HepG2 (cell line): ENCODE data around the gene ADPRS. TPM values are rescaled to one million over a fixed set of nuclear protein-coding genes. Genes with fewer than 3 reads are reported as not detected.

ENCODE experiments used
- AGO1 ChIP-seq: fragments of 200-400 bp; formaldehyde crosslinking; IDR thresholded peaks from 2 replicates; pipeline ENCODE4 v1.6.1; 2017; ENCODE audit warnings: mild to moderate bottlenecking, low read depth, low read length, moderate library complexity; ENCODE audit not compliant: poor library complexity, severe bottlenecking
- ETV5 ChIP-seq: IDR thresholded peaks from 2 replicates; pipeline ENCODE4 v1.6.1; 2018; ENCODE audit warnings: missing biosample characterization, missing genetic modification reagents, inconsistent platforms, borderline replicate concordance
- FOSL2 ChIP-seq: sonication (generic); formaldehyde crosslinking; IDR thresholded peaks from 2 replicates; pipeline ENCODE4 v1.4.0; 2020; ENCODE audit warnings: missing genetic modification reagents
- NFKBIZ ChIP-seq: IDR thresholded peaks from 2 replicates; pipeline ENCODE4 v1.6.1; 2018; ENCODE audit warnings: missing genetic modification reagents, missing compliant biosample characterization
- REL ChIP-seq: sonication (generic); formaldehyde crosslinking; conservative IDR thresholded peaks from 2 replicates; pipeline ENCODE4 v1.8.0; 2022; ENCODE audit warnings: mild to moderate bottlenecking, missing genetic modification reagents, moderate library complexity
- SNAI1 ChIP-seq: sonication (generic); formaldehyde crosslinking; IDR thresholded peaks from 2 replicates; pipeline ENCODE4 v1.5.0; 2020; ENCODE audit warnings: mild to moderate bottlenecking, missing genetic modification reagents, borderline replicate concordance
- TEAD3 ChIP-seq: optimal IDR thresholded peaks from 2 replicates; pipeline ENCODE3; 2016; ENCODE audit warnings: borderline replicate concordance
- ZNF317 ChIP-seq: sonication (generic); formaldehyde crosslinking; IDR thresholded peaks from 2 replicates; pipeline ENCODE4 v1.5.0; 2020; ENCODE audit warnings: mild to moderate bottlenecking, missing genetic modification reagents
- ZNF547 ChIP-seq: sonication (generic); formaldehyde crosslinking; IDR thresholded peaks from 2 replicates; pipeline ENCODE4 v1.5.1; 2020; ENCODE audit warnings: mild to moderate bottlenecking, missing genetic modification reagents
- ZNF768 ChIP-seq: sonication (generic); formaldehyde crosslinking; IDR thresholded peaks from 2 replicates; pipeline ENCODE4 v1.4.0; 2020; ENCODE audit warnings: missing genetic modification reagents
- polyA plus RNA-seq, 8 experiments: library from polyadenylated mRNA; depleted of rRNA in 3 of 8; stranded (reverse) in 7 of 8; unstranded in 1 of 8; fragments of >200 nt; fragmentation: Illumina TruSeq in 4 of 8; extraction: Trizol in 4 of 8; gene quantifications; 2 replicates each; pipeline versions ENCODE4 v1.2.1 to v1.2.3, GENCODE V29; 2011 to 2016; ENCODE audit warnings: low read depth in 4 of 8, missing spikeins in 1 of 8, mixed read lengths in 1 of 8; ENCODE audit not compliant: insufficient read depth in 1 of 8
- total RNA-seq, 5 experiments: library from RNA; depleted of rRNA; stranded (reverse); fragments of >200 nt; fragmentation: Illumina TruSeq; extraction: Trizol; gene quantifications; 2 replicates each; pipeline ENCODE4 v1.2.3, GENCODE V29; 2016; ENCODE audit warnings: low read depth in 1 of 5
- TF ChIP-seq, protein P1 (sequence below): sonication (generic); formaldehyde crosslinking; IDR thresholded peaks from 2 replicates; pipeline ENCODE4 v1.4.0; 2020; ENCODE audit warnings: missing genetic modification reagents
- TF ChIP-seq, protein P2 (sequence below): sonication (generic); formaldehyde crosslinking; IDR thresholded peaks from 2 replicates; pipeline ENCODE4 v1.5.1; 2020; ENCODE audit warnings: mild to moderate bottlenecking, missing genetic modification reagents, moderate library complexity
- TF ChIP-seq, protein P3 (sequence below): sonication (generic); formaldehyde crosslinking; IDR thresholded peaks from 2 replicates; pipeline ENCODE4 v1.4.0; 2020; ENCODE audit warnings: mild to moderate bottlenecking, missing genetic modification reagents
- TF ChIP-seq, protein P4 (sequence below): sonication (generic); formaldehyde crosslinking; IDR thresholded peaks from 2 replicates; pipeline ENCODE4 v1.4.0; 2020; ENCODE audit warnings: mild to moderate bottlenecking, missing genetic modification reagents, borderline replicate concordance

Gene ADPRS
- total and polyA plus RNA-seq, 2 of the 13 experiments (the other 11 are each of a cell fraction or from before 2014, with no cell fraction given) = 30.6 to 36.4 TPM

DNA sequence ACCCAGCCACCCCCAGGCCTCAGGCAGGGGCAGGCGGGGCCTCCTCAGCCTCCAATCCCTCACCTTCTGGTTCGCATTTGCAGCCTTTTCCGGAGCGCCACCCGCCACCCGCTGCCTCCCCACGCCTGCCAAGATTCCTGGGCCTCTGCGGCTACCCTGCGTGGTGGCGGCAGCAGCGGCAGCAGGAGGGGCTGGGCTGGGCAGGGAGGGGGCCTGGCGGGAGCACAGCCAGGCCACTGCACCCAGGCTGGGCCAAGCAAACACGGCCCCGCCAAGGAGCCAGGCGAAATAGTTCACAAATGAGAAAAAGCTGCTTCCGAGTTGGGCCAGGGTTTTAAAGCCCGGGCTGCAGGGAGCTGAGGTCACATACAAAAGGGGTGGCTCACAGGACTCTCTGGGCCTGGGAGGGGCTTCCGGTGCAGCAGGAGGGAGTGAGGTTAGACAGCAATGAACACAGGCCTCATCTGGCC, 26.5 kb downstream of the ADPRS start (continued):
- TF ChIP-seq REL (CRISPR knock-in tag) (no peak), SNAI1 (no peak), TEAD3 (CRISPR knock-in tag) (peak; percentile 5), ZNF768 (CRISPR knock-in tag) (peak; percentile 43; the same call in 1 of the 2 replicates), ETV5 (CRISPR knock-in tag) (peak; percentile 71; the same call in 1 of the 2 replicates), FOSL2 (CRISPR knock-in tag) (no peak), ZNF317 (CRISPR knock-in tag) (0 out of 2 replicates have a peak, but pooled peaks have one; percentile 30), AGO1 (peak; percentile 46), ZNF547 (CRISPR knock-in tag) (0 out of 2 replicates have a peak, but pooled peaks have one; percentile 41), NFKBIZ (CRISPR knock-in tag) (no peak)
- TF ChIP-seq, protein P1, sequence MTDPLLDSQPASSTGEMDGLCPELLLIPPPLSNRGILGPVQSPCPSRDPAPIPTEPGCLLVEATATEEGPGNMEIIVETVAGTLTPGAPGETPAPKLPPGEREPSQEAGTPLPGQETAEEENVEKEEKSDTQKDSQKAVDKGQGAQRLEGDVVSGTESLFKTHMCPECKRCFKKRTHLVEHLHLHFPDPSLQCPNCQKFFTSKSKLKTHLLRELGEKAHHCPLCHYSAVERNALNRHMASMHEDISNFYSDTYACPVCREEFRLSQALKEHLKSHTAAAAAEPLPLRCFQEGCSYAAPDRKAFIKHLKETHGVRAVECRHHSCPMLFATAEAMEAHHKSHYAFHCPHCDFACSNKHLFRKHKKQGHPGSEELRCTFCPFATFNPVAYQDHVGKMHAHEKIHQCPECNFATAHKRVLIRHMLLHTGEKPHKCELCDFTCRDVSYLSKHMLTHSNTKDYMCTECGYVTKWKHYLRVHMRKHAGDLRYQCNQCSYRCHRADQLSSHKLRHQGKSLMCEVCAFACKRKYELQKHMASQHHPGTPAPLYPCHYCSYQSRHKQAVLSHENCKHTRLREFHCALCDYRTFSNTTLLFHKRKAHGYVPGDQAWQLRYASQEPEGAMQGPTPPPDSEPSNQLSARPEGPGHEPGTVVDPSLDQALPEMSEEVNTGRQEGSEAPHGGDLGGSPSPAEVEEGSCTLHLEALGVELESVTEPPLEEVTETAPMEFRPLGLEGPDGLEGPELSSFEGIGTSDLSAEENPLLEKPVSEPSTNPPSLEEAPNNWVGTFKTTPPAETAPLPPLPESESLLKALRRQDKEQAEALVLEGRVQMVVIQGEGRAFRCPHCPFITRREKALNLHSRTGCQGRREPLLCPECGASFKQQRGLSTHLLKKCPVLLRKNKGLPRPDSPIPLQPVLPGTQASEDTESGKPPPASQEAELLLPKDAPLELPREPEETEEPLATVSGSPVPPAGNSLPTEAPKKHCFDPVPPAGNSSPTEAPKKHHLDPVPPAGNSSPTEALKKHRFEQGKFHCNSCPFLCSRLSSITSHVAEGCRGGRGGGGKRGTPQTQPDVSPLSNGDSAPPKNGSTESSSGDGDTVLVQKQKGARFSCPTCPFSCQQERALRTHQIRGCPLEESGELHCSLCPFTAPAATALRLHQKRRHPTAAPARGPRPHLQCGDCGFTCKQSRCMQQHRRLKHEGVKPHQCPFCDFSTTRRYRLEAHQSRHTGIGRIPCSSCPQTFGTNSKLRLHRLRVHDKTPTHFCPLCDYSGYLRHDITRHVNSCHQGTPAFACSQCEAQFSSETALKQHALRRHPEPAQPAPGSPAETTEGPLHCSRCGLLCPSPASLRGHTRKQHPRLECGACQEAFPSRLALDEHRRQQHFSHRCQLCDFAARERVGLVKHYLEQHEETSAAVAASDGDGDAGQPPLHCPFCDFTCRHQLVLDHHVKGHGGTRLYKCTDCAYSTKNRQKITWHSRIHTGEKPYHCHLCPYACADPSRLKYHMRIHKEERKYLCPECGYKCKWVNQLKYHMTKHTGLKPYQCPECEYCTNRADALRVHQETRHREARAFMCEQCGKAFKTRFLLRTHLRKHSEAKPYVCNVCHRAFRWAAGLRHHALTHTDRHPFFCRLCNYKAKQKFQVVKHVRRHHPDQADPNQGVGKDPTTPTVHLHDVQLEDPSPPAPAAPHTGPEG (CRISPR knock-in tag) = no peak
- TF ChIP-seq, protein P2, sequence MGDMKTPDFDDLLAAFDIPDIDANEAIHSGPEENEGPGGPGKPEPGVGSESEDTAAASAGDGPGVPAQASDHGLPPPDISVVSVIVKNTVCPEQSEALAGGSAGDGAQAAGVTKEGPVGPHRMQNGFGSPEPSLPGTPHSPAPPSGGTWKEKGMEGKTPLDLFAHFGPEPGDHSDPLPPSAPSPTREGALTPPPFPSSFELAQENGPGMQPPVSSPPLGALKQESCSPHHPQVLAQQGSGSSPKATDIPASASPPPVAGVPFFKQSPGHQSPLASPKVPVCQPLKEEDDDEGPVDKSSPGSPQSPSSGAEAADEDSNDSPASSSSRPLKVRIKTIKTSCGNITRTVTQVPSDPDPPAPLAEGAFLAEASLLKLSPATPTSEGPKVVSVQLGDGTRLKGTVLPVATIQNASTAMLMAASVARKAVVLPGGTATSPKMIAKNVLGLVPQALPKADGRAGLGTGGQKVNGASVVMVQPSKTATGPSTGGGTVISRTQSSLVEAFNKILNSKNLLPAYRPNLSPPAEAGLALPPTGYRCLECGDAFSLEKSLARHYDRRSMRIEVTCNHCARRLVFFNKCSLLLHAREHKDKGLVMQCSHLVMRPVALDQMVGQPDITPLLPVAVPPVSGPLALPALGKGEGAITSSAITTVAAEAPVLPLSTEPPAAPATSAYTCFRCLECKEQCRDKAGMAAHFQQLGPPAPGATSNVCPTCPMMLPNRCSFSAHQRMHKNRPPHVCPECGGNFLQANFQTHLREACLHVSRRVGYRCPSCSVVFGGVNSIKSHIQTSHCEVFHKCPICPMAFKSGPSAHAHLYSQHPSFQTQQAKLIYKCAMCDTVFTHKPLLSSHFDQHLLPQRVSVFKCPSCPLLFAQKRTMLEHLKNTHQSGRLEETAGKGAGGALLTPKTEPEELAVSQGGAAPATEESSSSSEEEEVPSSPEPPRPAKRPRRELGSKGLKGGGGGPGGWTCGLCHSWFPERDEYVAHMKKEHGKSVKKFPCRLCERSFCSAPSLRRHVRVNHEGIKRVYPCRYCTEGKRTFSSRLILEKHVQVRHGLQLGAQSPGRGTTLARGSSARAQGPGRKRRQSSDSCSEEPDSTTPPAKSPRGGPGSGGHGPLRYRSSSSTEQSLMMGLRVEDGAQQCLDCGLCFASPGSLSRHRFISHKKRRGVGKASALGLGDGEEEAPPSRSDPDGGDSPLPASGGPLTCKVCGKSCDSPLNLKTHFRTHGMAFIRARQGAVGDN = peak; percentile 79
- TF ChIP-seq, protein P3, sequence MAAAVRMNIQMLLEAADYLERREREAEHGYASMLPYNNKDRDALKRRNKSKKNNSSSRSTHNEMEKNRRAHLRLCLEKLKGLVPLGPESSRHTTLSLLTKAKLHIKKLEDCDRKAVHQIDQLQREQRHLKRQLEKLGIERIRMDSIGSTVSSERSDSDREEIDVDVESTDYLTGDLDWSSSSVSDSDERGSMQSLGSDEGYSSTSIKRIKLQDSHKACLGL = 0 out of 2 replicates have a peak, but pooled peaks have one; percentile 19
- TF ChIP-seq, protein P4, sequence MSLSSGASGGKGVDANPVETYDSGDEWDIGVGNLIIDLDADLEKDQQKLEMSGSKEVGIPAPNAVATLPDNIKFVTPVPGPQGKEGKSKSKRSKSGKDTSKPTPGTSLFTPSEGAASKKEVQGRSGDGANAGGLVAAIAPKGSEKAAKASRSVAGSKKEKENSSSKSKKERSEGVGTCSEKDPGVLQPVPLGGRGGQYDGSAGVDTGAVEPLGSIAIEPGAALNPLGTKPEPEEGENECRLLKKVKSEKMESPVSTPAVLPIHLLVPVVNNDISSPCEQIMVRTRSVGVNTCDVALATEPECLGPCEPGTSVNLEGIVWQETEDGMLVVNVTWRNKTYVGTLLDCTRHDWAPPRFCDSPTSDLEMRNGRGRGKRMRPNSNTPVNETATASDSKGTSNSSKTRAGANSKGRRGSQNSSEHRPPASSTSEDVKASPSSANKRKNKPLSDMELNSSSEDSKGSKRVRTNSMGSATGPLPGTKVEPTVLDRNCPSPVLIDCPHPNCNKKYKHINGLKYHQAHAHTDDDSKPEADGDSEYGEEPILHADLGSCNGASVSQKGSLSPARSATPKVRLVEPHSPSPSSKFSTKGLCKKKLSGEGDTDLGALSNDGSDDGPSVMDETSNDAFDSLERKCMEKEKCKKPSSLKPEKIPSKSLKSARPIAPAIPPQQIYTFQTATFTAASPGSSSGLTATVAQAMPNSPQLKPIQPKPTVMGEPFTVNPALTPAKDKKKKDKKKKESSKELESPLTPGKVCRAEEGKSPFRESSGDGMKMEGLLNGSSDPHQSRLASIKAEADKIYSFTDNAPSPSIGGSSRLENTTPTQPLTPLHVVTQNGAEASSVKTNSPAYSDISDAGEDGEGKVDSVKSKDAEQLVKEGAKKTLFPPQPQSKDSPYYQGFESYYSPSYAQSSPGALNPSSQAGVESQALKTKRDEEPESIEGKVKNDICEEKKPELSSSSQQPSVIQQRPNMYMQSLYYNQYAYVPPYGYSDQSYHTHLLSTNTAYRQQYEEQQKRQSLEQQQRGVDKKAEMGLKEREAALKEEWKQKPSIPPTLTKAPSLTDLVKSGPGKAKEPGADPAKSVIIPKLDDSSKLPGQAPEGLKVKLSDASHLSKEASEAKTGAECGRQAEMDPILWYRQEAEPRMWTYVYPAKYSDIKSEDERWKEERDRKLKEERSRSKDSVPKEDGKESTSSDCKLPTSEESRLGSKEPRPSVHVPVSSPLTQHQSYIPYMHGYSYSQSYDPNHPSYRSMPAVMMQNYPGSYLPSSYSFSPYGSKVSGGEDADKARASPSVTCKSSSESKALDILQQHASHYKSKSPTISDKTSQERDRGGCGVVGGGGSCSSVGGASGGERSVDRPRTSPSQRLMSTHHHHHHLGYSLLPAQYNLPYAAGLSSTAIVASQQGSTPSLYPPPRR (CRISPR knock-in tag) = 0 out of 2 replicates have a peak, but pooled peaks have one; percentile 19
